A673 (cell line): Measurements from ENCODE around the gene NAV2.

Experiments
- EZH2 ChIP-seq: fragments of 200-600 bp; sonication (generic); IDR thresholded peaks from 2 replicates; pipeline ENCODE4 v1.6.1; 2017; ENCODE audit warnings: borderline replicate concordance, low read depth, mild to moderate bottlenecking, mixed read lengths, antibody characterized with exemption, low read length; ENCODE audit not compliant: poor library complexity, severe bottlenecking
- TF ChIP-seq, protein P1 (sequence below): fragments of 300-800, 200-600 bp; sonication (generic); conservative IDR thresholded peaks from 2 replicates; pipeline ENCODE4 v1.5.1; 2017; ENCODE audit warnings: low read depth, mild to moderate bottlenecking, antibody characterized with exemption, low read length, moderate library complexity, mixed read lengths

GRCh38 chr11:19873730-19874129 lies 161.1 kb downstream of the NAV2 start:
- TF ChIP-seq, protein P1, sequence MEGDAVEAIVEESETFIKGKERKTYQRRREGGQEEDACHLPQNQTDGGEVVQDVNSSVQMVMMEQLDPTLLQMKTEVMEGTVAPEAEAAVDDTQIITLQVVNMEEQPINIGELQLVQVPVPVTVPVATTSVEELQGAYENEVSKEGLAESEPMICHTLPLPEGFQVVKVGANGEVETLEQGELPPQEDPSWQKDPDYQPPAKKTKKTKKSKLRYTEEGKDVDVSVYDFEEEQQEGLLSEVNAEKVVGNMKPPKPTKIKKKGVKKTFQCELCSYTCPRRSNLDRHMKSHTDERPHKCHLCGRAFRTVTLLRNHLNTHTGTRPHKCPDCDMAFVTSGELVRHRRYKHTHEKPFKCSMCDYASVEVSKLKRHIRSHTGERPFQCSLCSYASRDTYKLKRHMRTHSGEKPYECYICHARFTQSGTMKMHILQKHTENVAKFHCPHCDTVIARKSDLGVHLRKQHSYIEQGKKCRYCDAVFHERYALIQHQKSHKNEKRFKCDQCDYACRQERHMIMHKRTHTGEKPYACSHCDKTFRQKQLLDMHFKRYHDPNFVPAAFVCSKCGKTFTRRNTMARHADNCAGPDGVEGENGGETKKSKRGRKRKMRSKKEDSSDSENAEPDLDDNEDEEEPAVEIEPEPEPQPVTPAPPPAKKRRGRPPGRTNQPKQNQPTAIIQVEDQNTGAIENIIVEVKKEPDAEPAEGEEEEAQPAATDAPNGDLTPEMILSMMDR = no peak
- TF ChIP-seq EZH2 = no peak
